GM19328 (cell line): Measurements from ENCODE around the gene RASA1.

Experiments
- ATAC-seq: cut with Tn5 transposase; IDR thresholded peaks from one replicate; pipeline ENCODE4 v1.9.1; 2021; ENCODE audit warnings: mild to moderate bottlenecking, moderate library complexity; ENCODE audit not compliant: unreplicated experiment

RASA1 gene

DNA sequence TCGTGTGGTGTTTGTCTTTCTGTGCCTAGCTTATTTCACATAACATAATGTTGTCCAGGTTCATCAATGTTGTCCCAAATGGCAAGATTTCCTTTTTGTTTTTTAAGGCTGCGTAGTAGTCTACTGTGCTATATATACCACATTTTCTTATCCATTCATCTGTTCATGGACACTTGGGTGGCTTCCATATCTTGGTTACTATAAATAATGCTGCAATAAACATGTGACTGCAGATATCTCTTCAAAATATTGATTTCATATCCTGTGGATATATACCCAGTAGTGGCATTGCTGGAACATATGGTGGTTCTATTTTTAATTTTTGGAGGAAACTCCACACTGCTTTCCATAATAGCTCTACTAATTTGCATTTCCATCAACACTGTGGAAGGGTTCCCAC, 170.5 kb downstream of the RASA1 start:
- no peak for ATAC-seq
